ENCODE measurements around the gene P2RX3. TPM values are rescaled to one million over a fixed set of nuclear protein-coding genes. Genes with fewer than 3 reads are reported as not detected.

P2RX3 gene
- total and polyA plus RNA-seq, 10 donors, result not detected

DNA sequence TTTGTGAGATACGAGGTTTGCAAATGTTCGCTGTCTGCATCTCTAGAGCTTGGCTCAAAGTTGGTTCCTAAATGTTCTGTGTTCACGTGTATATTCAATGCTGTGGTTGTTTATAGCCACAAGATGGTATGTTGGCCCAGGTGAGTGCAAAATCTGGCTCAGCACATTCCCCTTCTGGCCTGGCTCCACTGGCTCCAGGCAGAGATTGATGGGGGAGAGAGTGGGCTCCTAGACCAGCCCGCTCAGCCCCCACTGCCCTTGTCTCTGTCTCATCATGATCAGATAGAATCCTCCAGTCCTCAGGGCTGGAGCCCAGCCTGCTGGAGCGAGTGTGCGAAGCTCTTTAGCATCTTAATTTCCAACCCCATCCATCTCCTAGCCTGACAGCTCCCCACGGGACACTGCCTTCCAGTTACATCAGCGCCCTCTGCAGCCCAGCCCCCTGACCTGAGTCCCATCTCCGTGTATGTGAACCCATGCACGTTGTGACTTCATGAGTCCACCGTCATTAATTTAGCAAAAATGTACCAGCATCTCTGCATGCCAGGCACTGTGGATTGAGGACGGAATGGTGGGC is 2.0 kb downstream of the P2RX3 start:
- TF ChIP-seq, protein P1, sequence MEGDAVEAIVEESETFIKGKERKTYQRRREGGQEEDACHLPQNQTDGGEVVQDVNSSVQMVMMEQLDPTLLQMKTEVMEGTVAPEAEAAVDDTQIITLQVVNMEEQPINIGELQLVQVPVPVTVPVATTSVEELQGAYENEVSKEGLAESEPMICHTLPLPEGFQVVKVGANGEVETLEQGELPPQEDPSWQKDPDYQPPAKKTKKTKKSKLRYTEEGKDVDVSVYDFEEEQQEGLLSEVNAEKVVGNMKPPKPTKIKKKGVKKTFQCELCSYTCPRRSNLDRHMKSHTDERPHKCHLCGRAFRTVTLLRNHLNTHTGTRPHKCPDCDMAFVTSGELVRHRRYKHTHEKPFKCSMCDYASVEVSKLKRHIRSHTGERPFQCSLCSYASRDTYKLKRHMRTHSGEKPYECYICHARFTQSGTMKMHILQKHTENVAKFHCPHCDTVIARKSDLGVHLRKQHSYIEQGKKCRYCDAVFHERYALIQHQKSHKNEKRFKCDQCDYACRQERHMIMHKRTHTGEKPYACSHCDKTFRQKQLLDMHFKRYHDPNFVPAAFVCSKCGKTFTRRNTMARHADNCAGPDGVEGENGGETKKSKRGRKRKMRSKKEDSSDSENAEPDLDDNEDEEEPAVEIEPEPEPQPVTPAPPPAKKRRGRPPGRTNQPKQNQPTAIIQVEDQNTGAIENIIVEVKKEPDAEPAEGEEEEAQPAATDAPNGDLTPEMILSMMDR (IDR thresholded peaks at IDR 0.05 in 8 of 11, conservative IDR thresholded peaks at IDR 0.05 in 3 of 11), result no peak
- no peak for TF ChIP-seq POLR2A (IDR thresholded peaks at IDR 0.05)
- no peak for TF ChIP-seq POLR2AphosphoS5 (IDR thresholded peaks at IDR 0.05)
- peak; percentile 59 for DNase-seq
- Histone ChIP-seq H3K36me3 (no peaks in the 10 kb centered on the region), H3K4me1 (peaks cover 0 to 13% (median 9%) of the 10 kb centered on the region in 6 donors), H3K4me3 (no peak overlapping the region), H3K9me3 (no peaks in the 10 kb centered on the region), H3K27ac (no peak overlapping the region), H3K27me3 (replicated peaks in 1 of 7) (no peaks in the 10 kb centered on the region)
- intact Hi-C loops (cut with DNase I; ENCODE audit: low total_unique reads), result loop anchor here (10.0 kb wide), 1 partner anchor 305 kb away; the partner anchor contains the start of gene YPEL4
- 54 to 58% (median 55%) methylated on average over 11 to 12 of the region's 12 CpGs for WGBS, 5 donors

DNA sequence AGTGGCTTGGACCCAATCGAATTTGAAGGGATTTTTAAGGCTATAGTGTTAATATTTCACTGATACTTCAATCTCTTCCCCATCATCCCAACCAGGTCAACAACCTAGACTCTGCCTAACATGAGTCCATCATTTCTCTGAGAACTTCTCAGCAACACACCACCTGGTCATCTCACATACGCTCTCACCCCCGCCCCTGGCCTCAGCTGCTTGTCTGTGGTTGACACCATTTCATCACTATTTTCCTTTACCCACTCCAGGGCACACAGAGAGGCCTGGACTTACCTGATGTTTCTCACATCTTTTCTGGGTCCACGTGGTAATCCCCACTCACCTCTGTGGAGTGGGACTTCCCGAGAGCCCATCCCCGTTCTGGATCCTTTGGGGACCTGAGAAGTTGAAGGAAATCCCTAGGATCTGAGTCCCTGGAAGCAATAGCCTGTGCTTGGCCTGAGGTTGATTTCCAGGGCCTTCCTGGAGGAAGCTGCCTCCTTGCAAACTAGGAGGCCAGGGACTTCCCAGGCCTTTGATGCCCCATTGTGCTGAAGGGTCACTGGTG is 3.2 kb downstream of the P2RX3 start:
- Histone ChIP-seq H3K27ac (no peak overlapping the region), H3K4me3 (no peak overlapping the region), H3K9me3 (no peaks in the 10 kb centered on the region), H3K4me1 (peaks cover 0 to 13% (median 9%) of the 10 kb centered on the region in 6 donors), H3K36me3 (no peaks in the 10 kb centered on the region), H3K27me3 (replicated peaks in 1 of 7) (no peaks in the 10 kb centered on the region)
- 68 to 82% (median 69%) methylated on average over 6 of the region's 6 CpGs for WGBS, 5 donors
- TF ChIP-seq POLR2AphosphoS5 (IDR thresholded peaks at IDR 0.05) (no peak), POLR2A (IDR thresholded peaks at IDR 0.05) (no peak)
- TF ChIP-seq, protein P1 (IDR thresholded peaks at IDR 0.05 in 8 of 11, conservative IDR thresholded peaks at IDR 0.05 in 3 of 11), result no peak
- peak; percentile 47 for DNase-seq
- intact Hi-C loops (cut with DNase I; ENCODE audit: low total_unique reads), result loop anchor here (10.0 kb wide), 1 partner anchor 303 kb away; the partner anchor contains the start of gene YPEL4

DNA sequence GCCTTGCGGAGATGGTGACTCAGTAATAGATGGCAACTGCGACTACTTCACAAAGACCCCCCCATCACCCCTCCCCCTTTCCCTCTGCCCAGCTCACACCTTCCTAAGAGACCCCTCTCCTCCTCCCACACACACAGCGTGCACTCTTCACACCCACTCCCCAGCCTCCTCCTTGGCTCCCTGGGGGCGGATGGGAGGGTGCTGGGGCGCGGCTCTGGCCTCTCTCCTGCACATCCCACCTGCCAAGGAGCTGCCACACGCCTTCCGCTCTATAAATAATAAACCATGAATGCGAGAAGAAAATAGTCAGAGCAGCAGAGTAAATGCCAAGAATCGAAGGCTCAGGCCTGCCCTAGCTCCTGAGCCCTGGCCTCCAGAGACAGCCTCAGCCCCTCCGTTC is 4.5 kb downstream of the P2RX3 start:
- Histone ChIP-seq H3K27ac (no peak overlapping the region), H3K4me3 (no peak overlapping the region), H3K27me3 (replicated peaks in 1 of 7) (no peaks in the 10 kb centered on the region), H3K4me1 (peaks cover 0 to 8% (median 5%) of the 10 kb centered on the region in 6 donors), H3K36me3 (no peaks in the 10 kb centered on the region), H3K9me3 (no peaks in the 10 kb centered on the region)
- intact Hi-C loops (cut with DNase I; ENCODE audit: low total_unique reads), result loop anchor here (10.0 kb wide), 1 partner anchor 302 kb away; the partner anchor contains the start of gene YPEL4
- DNase-seq, result peak; percentile 64
- TF ChIP-seq POLR2AphosphoS5 (IDR thresholded peaks at IDR 0.05) (no peak), POLR2A (IDR thresholded peaks at IDR 0.05) (no peak)
- TF ChIP-seq, protein P1 (IDR thresholded peaks at IDR 0.05 in 8 of 11, conservative IDR thresholded peaks at IDR 0.05 in 3 of 11), result no peak
- whole genome bisulfite sequencing, 5 donors, result 89 to 94% (median 92%) methylated on average over 11 of the region's 11 CpGs

DNA sequence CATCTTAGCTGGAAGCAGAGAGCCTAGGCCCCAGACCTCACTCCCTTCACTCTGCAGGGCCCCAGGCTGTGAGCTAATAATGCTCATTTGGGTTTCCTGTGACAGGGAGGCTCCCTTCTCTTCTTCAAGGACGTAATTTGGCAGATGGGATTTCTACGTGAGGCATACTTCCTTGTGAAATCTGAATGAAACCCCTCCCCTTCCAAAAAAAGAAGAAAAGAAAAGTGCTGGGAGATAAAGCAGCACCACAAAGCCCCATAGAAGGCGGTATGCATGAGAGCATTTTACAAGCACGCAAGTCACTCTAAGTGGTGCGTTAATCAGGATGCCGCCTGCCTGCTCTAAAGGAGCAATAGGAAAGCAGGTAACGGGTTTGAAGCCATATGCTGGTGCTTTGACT is 5.7 kb downstream of the P2RX3 start:
- 60 to 79% (median 68%) methylated on average over 7 of the region's 7 CpGs for WGBS, 5 donors
- H3K36me3 ChIP-seq, result no peaks in the 10 kb centered on the region
- no peak overlapping the region for H3K27ac ChIP-seq
- no peak for DNase-seq
- H3K27me3 ChIP-seq (replicated peaks in 1 of 7), result no peaks in the 10 kb centered on the region
- H3K4me1 ChIP-seq, result peaks cover 0 to 8% (median 5%) of the 10 kb centered on the region in 6 donors
- TF ChIP-seq, protein P1 (IDR thresholded peaks at IDR 0.05 in 8 of 11, conservative IDR thresholded peaks at IDR 0.05 in 3 of 11), result no peak
- no peak for TF ChIP-seq POLR2AphosphoS5 (IDR thresholded peaks at IDR 0.05)
- no peak for TF ChIP-seq POLR2A (IDR thresholded peaks at IDR 0.05)
- H3K4me3 ChIP-seq, result no peak overlapping the region
- intact Hi-C loops (cut with DNase I; ENCODE audit: low total_unique reads), result loop anchor here (10.0 kb wide), 1 partner anchor 301 kb away; the partner anchor contains the start of gene YPEL4
- H3K9me3 ChIP-seq, result no peaks in the 10 kb centered on the region

Data from spleen (tissue), 11 donors.